B cell (primary cell): ENCODE data around the gene UTS2R. TPM values are rescaled to one million over a fixed set of nuclear protein-coding genes. Genes with fewer than 3 reads are reported as not detected.
"Not testable (repeated sequence)": the region's sequence is repeated elsewhere in the genome, so short reads cannot be mapped to it uniquely, and the experiment has no call there.

Experiments
- ATAC-seq: fragments of 200-7000 bp; cut with Tn5 transposase; one replicate; pipeline ENCODE4 v1.10.0; 2021; ENCODE audit warnings: low read depth, mild to moderate bottlenecking, moderate number of reproducible peaks, moderate library complexity
- CTCF ChIA-PET: fragments of 350-600 bp; sonication (Branson Sonifier 250); formaldehyde crosslinking; loops from one replicate; lab custom pipeline; 2021; ENCODE audit warnings: antibody characterized with exemption, inconsistent platforms; lab: Charles Lee
- POLR2A ChIA-PET: fragments of 350-600 bp; sonication (Branson Sonifier 250); formaldehyde crosslinking; loops from one replicate; lab custom pipeline; 2021; ENCODE audit warnings: antibody characterized with exemption; lab: Charles Lee
- DNase-seq: peaks from one replicate; pipeline ENCODE4 v3.0.0; 2013
- H2AFZ ChIP-seq: 2 replicates; pipeline ENCODE4 v1.6.1; 2012; ENCODE audit warnings: mild to moderate bottlenecking, low read depth, low read length; ENCODE audit not compliant: insufficient read depth, poor library complexity, severe bottlenecking
- H3K27ac ChIP-seq, 2 donors: 1 replicate in 1 of 2; 2 replicates in 1 of 2; pipeline ENCODE4 v1.5.1; 2012 to 2013; ENCODE audit warnings: low read length in 2 of 2, mild to moderate bottlenecking in 2 of 2, moderate library complexity in 1 of 2
- H3K27me3 ChIP-seq, 4 experiments: fragments of 200-600 bp in 1 of 4; sonication (generic) in 1 of 4; replicated peaks in 1 of 4; 1 replicate in 2 of 4; 2 replicates in 2 of 4; pipeline versions ENCODE4 v1.6.1 to v1.7.0; 2013 to 2016; ENCODE audit warnings: low read length in 3 of 4, mild to moderate bottlenecking in 2 of 4, mixed read lengths in 1 of 4, moderate library complexity in 1 of 4; ENCODE audit not compliant: insufficient read depth in 4 of 4, control insufficient read depth in 3 of 4; ENCODE audit errors: control extremely low read depth in 1 of 4
- H3K36me3 ChIP-seq, 2 experiments: replicated peaks in 1 of 2; 1 replicate in 1 of 2; 2 replicates in 1 of 2; pipeline versions ENCODE4 v1.6.1 to v1.7.1; 2013; ENCODE audit warnings: low read length in 1 of 2; ENCODE audit not compliant: insufficient read depth in 2 of 2, control insufficient read depth in 1 of 2; ENCODE audit errors: control extremely low read depth in 1 of 2, extremely low read depth in 1 of 2
- H3K4me1 ChIP-seq, 2 donors: fragments of 200-600 bp in 1 of 2; sonication (generic) in 1 of 2; 1 replicate in 1 of 2; 2 replicates in 1 of 2; pipeline versions ENCODE4 v1.5.1 to v1.6.1; 2013 to 2017; ENCODE audit warnings: low read length in 2 of 2; ENCODE audit not compliant: control insufficient read depth in 2 of 2, insufficient read depth in 2 of 2
- H3K4me2 ChIP-seq: replicated peaks from 2 replicates; pipeline ENCODE3; 2012; ENCODE audit warnings: mild to moderate bottlenecking, low read depth, low read length; ENCODE audit not compliant: poor library complexity, severe bottlenecking
- H3K4me3 ChIP-seq, 5 experiments: fragments of 200-600 bp in 1 of 5; sonication (generic) in 1 of 5; 1 replicate in 3 of 5; 2 replicates in 2 of 5; pipeline versions ENCODE4 v1.5.1 to v1.7.0; 2011 to 2016; ENCODE audit warnings: low read length in 4 of 5, mild to moderate bottlenecking in 4 of 5, low read depth in 2 of 5, control low read depth in 1 of 5, moderate library complexity in 1 of 5; ENCODE audit not compliant: insufficient read depth in 1 of 5; ENCODE audit errors: control extremely low read depth in 1 of 5, extremely low read depth in 1 of 5
- H3K79me2 ChIP-seq: fragments of 200-600 bp; sonication (generic); one replicate; pipeline ENCODE4 v1.6.0; 2016; ENCODE audit warnings: low read length; ENCODE audit not compliant: control insufficient read depth, insufficient read depth
- H3K9ac ChIP-seq: fragments of 200-600 bp; sonication (generic); 2 replicates; pipeline ENCODE4 v1.6.1; 2017; ENCODE audit warnings: mild to moderate bottlenecking, low read length, moderate library complexity
- H3K9me3 ChIP-seq, 3 donors: one replicate each; pipeline versions ENCODE4 v1.6.1 to v1.7.1; 2013; ENCODE audit warnings: low read length in 2 of 3; ENCODE audit not compliant: control insufficient read depth in 2 of 3, insufficient read depth in 1 of 3; ENCODE audit errors: control extremely low read depth in 1 of 3
- H4K20me1 ChIP-seq: 2 replicates; pipeline ENCODE4 v1.6.0; 2012; ENCODE audit warnings: mild to moderate bottlenecking, low read length; ENCODE audit not compliant: insufficient read depth, control insufficient read depth, poor library complexity, severe bottlenecking
- H3K27ac Mint-ChIP-seq: one replicate; pipeline ENCODE4 v1.8.0; 2021; ENCODE audit warnings: mixed read lengths
- H3K27me3 Mint-ChIP-seq: one replicate; pipeline ENCODE4 v1.8.0; 2021; ENCODE audit warnings: mixed read lengths
- H3K4me1 Mint-ChIP-seq: one replicate; pipeline ENCODE4 v1.8.0; 2021; ENCODE audit warnings: mixed read lengths
- H3K4me3 Mint-ChIP-seq: one replicate; pipeline ENCODE4 v1.8.0; 2021; ENCODE audit warnings: mixed read lengths
- H3K9me3 Mint-ChIP-seq: one replicate; pipeline ENCODE4 v1.8.0; 2022; ENCODE audit warnings: mixed read lengths; ENCODE audit not compliant: insufficient read depth
- EZH2 ChIP-seq: IDR thresholded peaks from 2 replicates; pipeline ENCODE4 v1.6.1; 2012; ENCODE audit warnings: borderline replicate concordance, low read depth, mild to moderate bottlenecking, moderate library complexity, low read length; ENCODE audit not compliant: insufficient read depth, poor library complexity, severe bottlenecking
- WGBS: methylation state at CpG from one replicate; pipeline ENCODE4 v1.1.5; 2013; ENCODE audit warnings: missing lambda C conversion rate; ENCODE audit not compliant: insufficient coverage; 5-methylcytosine and 5-hydroxymethylcytosine counted together
- intact Hi-C: fragments of 100-400 bp; cut with micrococcal nuclease; formaldehyde crosslinking; loops from one replicate; pipeline ENCODE4 v1.10.0; 2022
- polyA plus RNA-seq: library from polyadenylated mRNA; depleted of rRNA; stranded (reverse); fragments of >200 nt; gene quantifications from 2 replicates; pipeline ENCODE4 v1.2.3, GENCODE V29; 2012
- total RNA-seq, 2 donors: library from RNA; stranded (reverse); fragments of 120-200 nt in 1 of 2; gene quantifications; 1 replicate in 1 of 2; 2 replicates in 1 of 2; pipeline versions ENCODE4 v1.2.3 to v1.2.4, GENCODE V29; 2013 to 2022
- TF ChIP-seq, protein P1 (sequence below): fragments of 200-600 bp; IDR thresholded peaks from one replicate; pipeline ENCODE4 v1.8.0; 2022; ENCODE audit warnings: antibody characterized with exemption, mild to moderate bottlenecking

UTS2R gene
- total and polyA plus RNA-seq, 2 donors (not counting 1 experiment from before 2014, with no cell fraction given): 0.86 TPM; not detected in 1

DNA sequence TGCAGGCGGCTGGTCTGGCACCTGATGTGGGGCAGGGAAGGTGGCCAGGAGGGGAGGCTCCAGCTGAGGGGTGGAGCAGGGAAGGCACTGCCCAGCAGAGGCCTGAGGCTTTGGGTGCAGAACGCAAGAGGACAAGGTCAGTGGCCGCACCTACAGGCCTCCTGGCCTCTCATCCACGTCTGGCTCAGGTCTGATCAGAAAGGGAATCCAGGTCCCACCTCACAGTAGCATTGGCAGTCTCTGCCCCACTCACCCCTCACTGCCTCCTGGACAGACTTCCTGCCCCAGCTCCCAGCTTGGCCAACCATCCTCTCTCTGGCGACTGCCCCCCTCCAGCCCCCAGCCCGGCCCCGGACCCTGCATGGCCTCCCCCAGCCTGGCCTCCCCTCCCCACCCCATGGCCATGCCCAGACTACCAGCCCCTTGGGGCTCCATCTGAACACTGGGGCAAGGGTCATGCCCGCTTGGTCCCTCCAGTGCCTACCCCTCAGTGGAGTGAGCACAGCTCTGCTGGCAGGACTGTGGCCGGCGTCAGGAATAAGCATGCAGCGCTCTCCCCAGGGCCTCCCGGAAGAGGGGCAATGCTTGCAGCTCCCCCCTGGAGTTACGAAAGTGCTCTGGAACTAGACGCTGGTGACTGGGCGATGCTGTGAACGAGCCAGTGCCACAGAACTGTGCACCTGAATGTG, 4.6 kb downstream of the UTS2R start:
- intact Hi-C loops: no loop called here
- WGBS: 90% methylated on average over 15 of the region's 16 CpGs
- Mint-ChIP-seq H3K27ac (no peak overlapping the region), H3K9me3 (no peaks in the 10 kb centered on the region), H3K4me3 (no peak overlapping the region), H3K4me1 (peaks cover 16% of the 10 kb centered on the region), H3K27me3 (peaks cover 26% of the 10 kb centered on the region)
- peaks cover 0 to 45% (median 13%) of the 10 kb centered on the region in 4 experiments for H3K27me3 ChIP-seq
- peaks cover 0 to 11% (median 0%) of the 10 kb centered on the region in 3 donors for H3K9me3 ChIP-seq
- peaks cover 13 to 18% of the 10 kb centered on the region in 2 donors for H3K4me1 ChIP-seq
- ChIA-PET POLR2A (no interaction called here), CTCF (no interaction called here)
- H3K79me2 ChIP-seq: no peaks in the 10 kb centered on the region
- no peak for ATAC-seq
- DNase-seq: no peak
- no peaks in the 10 kb centered on the region for H4K20me1 ChIP-seq
- TF ChIP-seq, protein P1, sequence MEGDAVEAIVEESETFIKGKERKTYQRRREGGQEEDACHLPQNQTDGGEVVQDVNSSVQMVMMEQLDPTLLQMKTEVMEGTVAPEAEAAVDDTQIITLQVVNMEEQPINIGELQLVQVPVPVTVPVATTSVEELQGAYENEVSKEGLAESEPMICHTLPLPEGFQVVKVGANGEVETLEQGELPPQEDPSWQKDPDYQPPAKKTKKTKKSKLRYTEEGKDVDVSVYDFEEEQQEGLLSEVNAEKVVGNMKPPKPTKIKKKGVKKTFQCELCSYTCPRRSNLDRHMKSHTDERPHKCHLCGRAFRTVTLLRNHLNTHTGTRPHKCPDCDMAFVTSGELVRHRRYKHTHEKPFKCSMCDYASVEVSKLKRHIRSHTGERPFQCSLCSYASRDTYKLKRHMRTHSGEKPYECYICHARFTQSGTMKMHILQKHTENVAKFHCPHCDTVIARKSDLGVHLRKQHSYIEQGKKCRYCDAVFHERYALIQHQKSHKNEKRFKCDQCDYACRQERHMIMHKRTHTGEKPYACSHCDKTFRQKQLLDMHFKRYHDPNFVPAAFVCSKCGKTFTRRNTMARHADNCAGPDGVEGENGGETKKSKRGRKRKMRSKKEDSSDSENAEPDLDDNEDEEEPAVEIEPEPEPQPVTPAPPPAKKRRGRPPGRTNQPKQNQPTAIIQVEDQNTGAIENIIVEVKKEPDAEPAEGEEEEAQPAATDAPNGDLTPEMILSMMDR: no peak
- TF ChIP-seq EZH2: no peak
- H3K36me3 ChIP-seq: no peaks in the 10 kb centered on the region
- H3K27ac ChIP-seq: no peak overlapping the region
- no peak overlapping the region for H2AFZ ChIP-seq
- no peak overlapping the region for H3K4me3 ChIP-seq
- no peak overlapping the region for H3K4me2 ChIP-seq
- H3K9ac ChIP-seq: no peak overlapping the region

DNA sequence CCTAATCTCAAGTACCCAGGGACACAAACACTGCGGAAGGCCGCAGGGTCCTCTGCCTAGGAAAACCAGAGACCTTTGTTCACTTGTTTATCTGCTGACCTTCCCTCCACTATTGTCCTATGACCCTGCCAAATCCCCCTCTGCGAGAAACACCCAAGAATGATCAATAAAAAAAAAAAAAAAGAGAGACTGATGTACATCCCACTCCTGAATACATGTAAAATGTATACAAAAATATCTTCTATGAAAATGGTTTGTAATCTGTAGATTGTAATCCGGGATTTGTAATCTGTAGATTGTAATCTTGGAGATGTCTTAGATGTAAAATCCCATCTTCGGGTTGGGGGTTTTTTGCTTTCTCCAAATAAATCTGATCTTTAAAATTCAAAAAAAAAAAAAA, 5.7 kb downstream of the UTS2R start:
- ATAC-seq, H3K4me1 ChIP-seq, H3K36me3 ChIP-seq, H3K4me2 ChIP-seq, CTCF ChIA-PET, H3K79me2 ChIP-seq, H2AFZ ChIP-seq, POLR2A ChIA-PET, H3K9ac ChIP-seq, H3K9me3 ChIP-seq, H3K4me3 ChIP-seq, H3K9me3 Mint-ChIP-seq, H4K20me1 ChIP-seq, H3K4me3 Mint-ChIP-seq, intact Hi-C loops, H3K27ac Mint-ChIP-seq, H3K27ac ChIP-seq, DNase-seq: not testable (repeated sequence)
- peaks cover 0 to 39% (median 10%) of the 10 kb centered on the region in 4 experiments for H3K27me3 ChIP-seq
- Mint-ChIP-seq H3K4me1 (peaks cover 14% of the 10 kb centered on the region), H3K27me3 (peaks cover 31% of the 10 kb centered on the region)
- no CpG with 5 or more reads among the region's 5 CpGs for WGBS
